Astrocyte (in vitro differentiated cells and primary cell): ENCODE data around the gene SGCG. TPM values are rescaled to one million over a fixed set of nuclear protein-coding genes. Genes with fewer than 3 reads are reported as not detected.

ENCODE experiments used
- DNase-seq: peaks from one replicate; pipeline ENCODE4 v3.0.0-alpha.2; 2010; ENCODE audit warnings: low read depth
- FAIRE-seq: peaks from 2 replicates; lab custom pipeline; 2011; peaks lifted over from hg19 to GRCh38; lab: Jason Lieb, UNC
- H2AFZ ChIP-seq: 2 replicates; pipeline ENCODE4 v1.6.0; 2012; ENCODE audit warnings: low read depth, low read length, inconsistent platforms
- H3K27ac ChIP-seq: 2 replicates; pipeline ENCODE4 v1.5.1; 2011; ENCODE audit warnings: low read depth, low read length, inconsistent platforms
- H3K27me3 ChIP-seq: 2 replicates; pipeline ENCODE4 v1.6.0; 2011; ENCODE audit warnings: low read length, inconsistent platforms; ENCODE audit not compliant: insufficient read depth
- H3K36me3 ChIP-seq: 2 replicates; pipeline ENCODE4 v1.5.1; 2011; ENCODE audit warnings: low read length, inconsistent platforms; ENCODE audit not compliant: insufficient read depth
- H3K4me1 ChIP-seq: 2 replicates; pipeline ENCODE4 v1.5.1; 2011; ENCODE audit warnings: low read length, inconsistent platforms; ENCODE audit not compliant: insufficient read depth
- H3K4me2 ChIP-seq: 2 replicates; pipeline ENCODE4 v1.6.0; 2012; ENCODE audit warnings: low read length, inconsistent platforms
- H3K4me3 ChIP-seq: 2 replicates; pipeline ENCODE4 v1.5.1; 2011; ENCODE audit warnings: low read depth, mild to moderate bottlenecking, low read length, inconsistent platforms; ENCODE audit not compliant: insufficient read depth
- H3K79me2 ChIP-seq: 2 replicates; pipeline ENCODE4 v1.6.0; 2012; ENCODE audit warnings: mild to moderate bottlenecking, low read length, inconsistent platforms; ENCODE audit not compliant: insufficient read depth
- H3K9ac ChIP-seq: 2 replicates; pipeline ENCODE4 v1.6.0; 2012; ENCODE audit warnings: mild to moderate bottlenecking, low read length, inconsistent platforms
- H3K9me3 ChIP-seq: 2 replicates; pipeline ENCODE4 v1.5.1; 2012; ENCODE audit warnings: low read depth, mild to moderate bottlenecking, low read length, inconsistent platforms; ENCODE audit not compliant: insufficient read depth
- H4K20me1 ChIP-seq: 2 replicates; pipeline ENCODE4 v1.6.0; 2012; ENCODE audit warnings: low read length, inconsistent platforms; ENCODE audit not compliant: insufficient read depth
- H3K27ac Mint-ChIP-seq: one replicate; pipeline ENCODE4 v1.8.0; 2021; ENCODE audit warnings: mild to moderate bottlenecking, mixed read lengths; ENCODE audit not compliant: unreplicated experiment
- H3K27me3 Mint-ChIP-seq: one replicate; pipeline ENCODE4 v1.8.0; 2021; ENCODE audit warnings: low read depth, mixed read lengths; ENCODE audit not compliant: unreplicated experiment
- H3K36me3 Mint-ChIP-seq: one replicate; pipeline ENCODE4 v1.8.0; 2021; ENCODE audit warnings: low read depth, mixed read lengths; ENCODE audit not compliant: unreplicated experiment
- H3K4me1 Mint-ChIP-seq: one replicate; pipeline ENCODE4 v1.8.0; 2021; ENCODE audit warnings: low read depth, mixed read lengths; ENCODE audit not compliant: unreplicated experiment
- H3K4me3 Mint-ChIP-seq: one replicate; pipeline ENCODE4 v1.8.0; 2021; ENCODE audit warnings: mild to moderate bottlenecking, moderate library complexity, mixed read lengths; ENCODE audit not compliant: unreplicated experiment
- H3K9me3 Mint-ChIP-seq: one replicate; pipeline ENCODE4 v1.8.0; 2021; ENCODE audit warnings: mild to moderate bottlenecking, mixed read lengths; ENCODE audit not compliant: unreplicated experiment
- EZH2 ChIP-seq: IDR thresholded peaks from 2 replicates; pipeline ENCODE4 v1.6.1; 2012; ENCODE audit warnings: mild to moderate bottlenecking, low read length, inconsistent platforms; ENCODE audit not compliant: insufficient read depth
- total RNA-seq: library from RNA; stranded (reverse); gene quantifications from 2 replicates; pipeline ENCODE4 v1.2.1, GENCODE V29; 2021
- TF ChIP-seq, protein P1 (sequence below): IDR thresholded peaks from 2 replicates; pipeline ENCODE4 v1.5.1; 2011; ENCODE audit warnings: low read depth, mild to moderate bottlenecking, inconsistent platforms, low read length, moderate library complexity; ENCODE audit not compliant: insufficient read depth

SGCG gene
- total RNA-seq, 1 donor from 2014 or later: 0.18 TPM

DNA sequence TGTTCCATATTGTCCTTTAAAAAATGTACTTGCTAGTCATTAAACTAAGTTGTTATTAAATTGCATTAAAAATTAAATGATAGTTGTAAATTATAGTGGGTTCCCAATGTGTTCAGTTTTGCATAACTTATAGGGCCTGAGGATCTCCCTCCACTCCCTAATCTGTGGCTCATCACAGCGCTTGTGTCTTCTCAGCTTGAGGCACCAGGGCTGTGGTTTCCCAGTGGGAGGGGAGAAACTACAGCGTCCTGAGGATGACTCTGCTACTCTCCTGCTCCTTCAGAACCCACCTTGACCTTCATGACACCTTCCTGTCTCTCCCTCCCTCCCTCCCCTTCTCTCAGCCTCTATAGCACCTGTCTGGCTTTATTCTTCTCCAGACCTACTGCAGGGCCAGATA is 1.4 kb downstream of the SGCG start:
- no peaks in the 10 kb centered on the region for H3K36me3 Mint-ChIP-seq
- Histone ChIP-seq H3K9me3 (no peaks in the 10 kb centered on the region), H3K9ac (no peak overlapping the region), H3K27ac (no peak overlapping the region), H3K4me1 (no peaks in the 10 kb centered on the region), H3K4me3 (no peak overlapping the region), H3K27me3 (no peaks in the 10 kb centered on the region), H4K20me1 (no peaks in the 10 kb centered on the region), H2AFZ (no peak overlapping the region), H3K36me3 (no peaks in the 10 kb centered on the region), H3K79me2 (no peaks in the 10 kb centered on the region), H3K4me2 (no peak overlapping the region)
- no peaks in the 10 kb centered on the region for H3K4me1 Mint-ChIP-seq
- DNase-seq: no peak
- no peak for TF ChIP-seq EZH2
- TF ChIP-seq, protein P1, sequence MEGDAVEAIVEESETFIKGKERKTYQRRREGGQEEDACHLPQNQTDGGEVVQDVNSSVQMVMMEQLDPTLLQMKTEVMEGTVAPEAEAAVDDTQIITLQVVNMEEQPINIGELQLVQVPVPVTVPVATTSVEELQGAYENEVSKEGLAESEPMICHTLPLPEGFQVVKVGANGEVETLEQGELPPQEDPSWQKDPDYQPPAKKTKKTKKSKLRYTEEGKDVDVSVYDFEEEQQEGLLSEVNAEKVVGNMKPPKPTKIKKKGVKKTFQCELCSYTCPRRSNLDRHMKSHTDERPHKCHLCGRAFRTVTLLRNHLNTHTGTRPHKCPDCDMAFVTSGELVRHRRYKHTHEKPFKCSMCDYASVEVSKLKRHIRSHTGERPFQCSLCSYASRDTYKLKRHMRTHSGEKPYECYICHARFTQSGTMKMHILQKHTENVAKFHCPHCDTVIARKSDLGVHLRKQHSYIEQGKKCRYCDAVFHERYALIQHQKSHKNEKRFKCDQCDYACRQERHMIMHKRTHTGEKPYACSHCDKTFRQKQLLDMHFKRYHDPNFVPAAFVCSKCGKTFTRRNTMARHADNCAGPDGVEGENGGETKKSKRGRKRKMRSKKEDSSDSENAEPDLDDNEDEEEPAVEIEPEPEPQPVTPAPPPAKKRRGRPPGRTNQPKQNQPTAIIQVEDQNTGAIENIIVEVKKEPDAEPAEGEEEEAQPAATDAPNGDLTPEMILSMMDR: no peak
- no peak overlapping the region for H3K27ac Mint-ChIP-seq
- peaks cover 3% of the 10 kb centered on the region for H3K27me3 Mint-ChIP-seq
- H3K9me3 Mint-ChIP-seq: no peaks in the 10 kb centered on the region
- H3K4me3 Mint-ChIP-seq: no peak overlapping the region
- no peak for FAIRE-seq

DNA sequence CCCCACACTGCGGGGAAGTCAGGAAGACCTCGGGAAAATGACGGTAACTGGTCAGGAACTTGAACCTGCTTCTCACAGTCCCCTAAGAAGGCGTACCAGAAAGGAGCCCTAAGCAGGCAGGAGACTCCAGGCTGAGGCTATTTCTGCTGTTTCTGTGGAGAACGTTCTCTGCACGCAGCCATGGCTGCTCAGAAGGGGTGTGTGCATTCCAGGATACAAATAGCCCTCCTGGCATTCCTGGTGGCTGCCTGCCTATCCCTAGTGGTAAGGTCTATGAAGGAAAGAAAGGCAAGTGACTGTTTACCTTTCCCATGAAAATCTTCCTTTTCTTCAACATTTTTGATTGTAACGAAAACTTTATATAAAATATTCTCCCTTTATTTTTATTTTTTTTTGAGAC is 2.5 kb downstream of the SGCG start:
- no peak overlapping the region for H3K4me3 Mint-ChIP-seq
- Histone ChIP-seq H3K4me2 (no peak overlapping the region), H3K27ac (no peak overlapping the region), H3K4me1 (no peaks in the 10 kb centered on the region), H3K9me3 (no peaks in the 10 kb centered on the region), H3K9ac (no peak overlapping the region), H2AFZ (no peak overlapping the region), H3K27me3 (no peaks in the 10 kb centered on the region), H3K36me3 (no peaks in the 10 kb centered on the region), H4K20me1 (no peaks in the 10 kb centered on the region), H3K4me3 (no peak overlapping the region), H3K79me2 (no peaks in the 10 kb centered on the region)
- DNase-seq (no peak), FAIRE-seq (no peak)
- TF ChIP-seq, protein P1: no peak
- no peak for TF ChIP-seq EZH2
- no peaks in the 10 kb centered on the region for H3K36me3 Mint-ChIP-seq
- H3K9me3 Mint-ChIP-seq: no peaks in the 10 kb centered on the region
- no peak overlapping the region for H3K27ac Mint-ChIP-seq
- H3K27me3 Mint-ChIP-seq: no peaks in the 10 kb centered on the region
- H3K4me1 Mint-ChIP-seq: no peaks in the 10 kb centered on the region

DNA sequence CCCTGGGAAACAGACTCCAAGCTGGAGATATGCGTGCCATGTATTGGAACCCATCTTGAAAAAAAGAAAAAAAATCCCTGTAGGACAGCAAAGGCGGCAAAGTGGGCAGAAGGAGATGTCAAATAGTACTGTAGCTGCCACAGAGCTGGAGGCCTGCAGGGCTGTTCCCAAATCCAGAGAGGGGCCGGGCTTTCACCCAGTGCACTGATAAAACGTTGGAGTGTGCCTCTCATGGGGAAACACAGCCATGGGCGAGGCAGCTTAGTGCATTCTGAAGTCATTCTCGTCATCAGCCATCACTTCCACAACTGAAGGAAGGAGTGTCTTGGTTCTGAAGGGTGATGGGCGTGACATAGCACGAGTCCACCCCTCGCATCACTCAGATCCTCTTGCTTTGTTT is 4.8 kb downstream of the SGCG start:
- FAIRE-seq: no peak
- Mint-ChIP-seq H3K36me3 (no peaks in the 10 kb centered on the region), H3K27ac (no peak overlapping the region)

More for the DNA sequence above, 4.8 kb downstream of the SGCG start:
- H3K4me1 ChIP-seq: no peaks in the 10 kb centered on the region
- no peaks in the 10 kb centered on the region for H3K36me3 ChIP-seq
- H3K4me3 ChIP-seq: no peak overlapping the region
- no peaks in the 10 kb centered on the region for H3K9me3 ChIP-seq
- no peaks in the 10 kb centered on the region for H4K20me1 ChIP-seq
- no peaks in the 10 kb centered on the region for H3K27me3 ChIP-seq
- Mint-ChIP-seq H3K27me3 (no peaks in the 10 kb centered on the region), H3K4me1 (no peaks in the 10 kb centered on the region), H3K4me3 (no peak overlapping the region), H3K9me3 (no peaks in the 10 kb centered on the region)
- H3K9ac ChIP-seq: no peak overlapping the region
- TF ChIP-seq, protein P1: no peak
- no peak for TF ChIP-seq EZH2
- H3K4me2 ChIP-seq: no peak overlapping the region
- no peak overlapping the region for H2AFZ ChIP-seq
- no peak for DNase-seq
- H3K79me2 ChIP-seq: no peaks in the 10 kb centered on the region
- H3K27ac ChIP-seq: no peak overlapping the region
